ENCODE results near the gene CYP4F22. TPM values are rescaled to one million over a fixed set of nuclear protein-coding genes. Genes with fewer than 3 reads are reported as not detected.

CYP4F22 gene
- total RNA-seq, 2 experiments from 2014 or later = not detected

GRCh38 chr19:15562861-15563260, 54.5 kb downstream of the CYP4F22 start:
- Histone ChIP-seq H3K4me1 (ENCODE audit: insufficient read depth, low read length, poor library complexity, severe bottlenecking) (no peaks in the 10 kb centered on the region), H3K4me2 (ENCODE audit: low read length) (no peak overlapping the region), H3K36me3 (ENCODE audit: insufficient read depth, low read length) (no peaks in the 10 kb centered on the region), H3K9me3 (ENCODE audit: low read length) (no peaks in the 10 kb centered on the region), H3K79me2 (ENCODE audit: insufficient read depth, low read depth, low read length) (no peaks in the 10 kb centered on the region), H4K20me1 (ENCODE audit: insufficient read depth, low read length) (no peaks in the 10 kb centered on the region), H2AFZ (ENCODE audit: low read length) (no peak overlapping the region), H3K4me3 (ENCODE audit: low read depth, low read length, poor library complexity, severe bottlenecking) (no peak overlapping the region), H3K9me2 (ENCODE audit: insufficient read depth, low read length) (no peaks in the 10 kb centered on the region), H3K27ac (ENCODE audit: low read depth, low read length, poor library complexity, severe bottlenecking) (no peak overlapping the region)
- no peak for DNase-seq (ENCODE audit: low spot score)
- TF ChIP-seq, protein P1, sequence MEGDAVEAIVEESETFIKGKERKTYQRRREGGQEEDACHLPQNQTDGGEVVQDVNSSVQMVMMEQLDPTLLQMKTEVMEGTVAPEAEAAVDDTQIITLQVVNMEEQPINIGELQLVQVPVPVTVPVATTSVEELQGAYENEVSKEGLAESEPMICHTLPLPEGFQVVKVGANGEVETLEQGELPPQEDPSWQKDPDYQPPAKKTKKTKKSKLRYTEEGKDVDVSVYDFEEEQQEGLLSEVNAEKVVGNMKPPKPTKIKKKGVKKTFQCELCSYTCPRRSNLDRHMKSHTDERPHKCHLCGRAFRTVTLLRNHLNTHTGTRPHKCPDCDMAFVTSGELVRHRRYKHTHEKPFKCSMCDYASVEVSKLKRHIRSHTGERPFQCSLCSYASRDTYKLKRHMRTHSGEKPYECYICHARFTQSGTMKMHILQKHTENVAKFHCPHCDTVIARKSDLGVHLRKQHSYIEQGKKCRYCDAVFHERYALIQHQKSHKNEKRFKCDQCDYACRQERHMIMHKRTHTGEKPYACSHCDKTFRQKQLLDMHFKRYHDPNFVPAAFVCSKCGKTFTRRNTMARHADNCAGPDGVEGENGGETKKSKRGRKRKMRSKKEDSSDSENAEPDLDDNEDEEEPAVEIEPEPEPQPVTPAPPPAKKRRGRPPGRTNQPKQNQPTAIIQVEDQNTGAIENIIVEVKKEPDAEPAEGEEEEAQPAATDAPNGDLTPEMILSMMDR (conservative IDR thresholded peaks at IDR 0.05; ENCODE audit: low read length) = no peak
- TF ChIP-seq EZH2phosphoT487 (IDR thresholded peaks at IDR 0.05; ENCODE audit: borderline replicate concordance, low read depth, low read length) = no peak
- ChIA-PET POLR2A (no interaction called here), CTCF (ENCODE audit: unreplicated experiment) (no interaction called here)
- BruUV-seq (replicated peaks) = no TSS peak
- intact Hi-C loops (cut with micrococcal nuclease; ENCODE audit: unreplicated experiment) = no loop called here

DNA sequence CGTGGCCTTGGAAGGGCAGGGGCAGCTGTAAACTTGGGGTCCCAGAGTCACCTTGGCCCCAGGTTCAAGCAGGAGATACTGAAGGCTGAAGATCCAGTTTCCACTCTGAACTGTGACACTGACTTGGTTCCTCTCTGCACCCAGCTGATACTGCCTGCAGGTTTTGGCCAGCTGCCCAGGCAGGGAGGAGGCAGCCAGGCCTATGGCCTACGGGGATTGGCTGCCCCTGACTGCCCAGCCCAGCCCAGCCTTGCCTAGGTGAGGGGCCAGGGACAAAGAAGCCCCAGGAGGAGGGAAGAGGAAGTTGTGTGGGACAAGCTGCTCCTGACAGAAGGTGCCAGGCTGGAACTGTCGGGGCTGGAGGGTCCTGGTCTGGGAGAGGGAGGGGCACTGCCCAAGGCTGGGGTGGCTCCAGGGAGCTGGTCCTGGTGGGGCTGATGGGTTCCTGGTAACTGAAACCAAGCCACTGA, 55.0 kb downstream of the CYP4F22 start:
- Histone ChIP-seq H2AFZ (ENCODE audit: low read length) (no peak overlapping the region), H3K36me3 (ENCODE audit: insufficient read depth, low read length) (no peaks in the 10 kb centered on the region), H3K27ac (ENCODE audit: low read depth, low read length, poor library complexity, severe bottlenecking) (no peak overlapping the region), H3K4me2 (ENCODE audit: low read length) (no peak overlapping the region), H3K9me2 (ENCODE audit: insufficient read depth, low read length) (no peaks in the 10 kb centered on the region), H4K20me1 (ENCODE audit: insufficient read depth, low read length) (no peaks in the 10 kb centered on the region), H3K9me3 (ENCODE audit: low read length) (no peaks in the 10 kb centered on the region), H3K4me1 (ENCODE audit: insufficient read depth, low read length, poor library complexity, severe bottlenecking) (no peaks in the 10 kb centered on the region), H3K79me2 (ENCODE audit: insufficient read depth, low read depth, low read length) (no peaks in the 10 kb centered on the region), H3K4me3 (ENCODE audit: low read depth, low read length, poor library complexity, severe bottlenecking) (no peak overlapping the region)
- ChIA-PET CTCF (ENCODE audit: unreplicated experiment) (no interaction called here), POLR2A (no interaction called here)
- DNase-seq (ENCODE audit: low spot score) = no peak
- TF ChIP-seq, protein P1 (conservative IDR thresholded peaks at IDR 0.05; ENCODE audit: low read length) = no peak
- no peak for TF ChIP-seq EZH2phosphoT487 (IDR thresholded peaks at IDR 0.05; ENCODE audit: borderline replicate concordance, low read depth, low read length)
- intact Hi-C loops (cut with micrococcal nuclease; ENCODE audit: unreplicated experiment) = no loop called here
- no TSS peak for BruUV-seq (replicated peaks)

DNA sequence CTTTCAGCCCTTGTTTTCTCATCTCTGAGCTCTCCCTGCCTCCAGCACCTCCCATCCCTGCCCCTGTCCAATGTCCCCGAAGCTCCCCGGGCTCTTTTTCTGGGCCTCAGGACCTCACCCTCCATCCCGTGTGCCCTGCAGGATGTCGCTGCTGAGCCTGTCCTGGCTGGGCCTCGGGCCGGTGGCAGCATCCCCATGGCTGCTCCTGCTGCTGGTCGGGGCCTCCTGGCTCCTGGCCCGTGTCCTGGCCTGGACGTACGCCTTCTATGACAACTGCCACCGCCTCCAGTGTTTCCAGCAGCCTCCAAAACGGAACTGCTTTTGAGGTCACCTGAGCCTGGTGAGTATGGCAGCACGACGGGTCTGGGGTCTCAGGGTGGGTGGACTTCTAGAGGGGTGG, 55.6 kb downstream of the CYP4F22 start:
- ChIA-PET POLR2A (no interaction called here), CTCF (ENCODE audit: unreplicated experiment) (no interaction called here)
- TF ChIP-seq EZH2phosphoT487 (IDR thresholded peaks at IDR 0.05; ENCODE audit: borderline replicate concordance, low read depth, low read length) = no peak
- TF ChIP-seq, protein P1 (conservative IDR thresholded peaks at IDR 0.05; ENCODE audit: low read length) = no peak
- H3K4me2 ChIP-seq (ENCODE audit: low read length) = no peak overlapping the region
- intact Hi-C loops (cut with micrococcal nuclease; ENCODE audit: unreplicated experiment) = no loop called here
- no peaks in the 10 kb centered on the region for H3K9me2 ChIP-seq (ENCODE audit: insufficient read depth, low read length)
- no peak overlapping the region for H3K27ac ChIP-seq (ENCODE audit: low read depth, low read length, poor library complexity, severe bottlenecking)
- BruUV-seq (replicated peaks) = no TSS peak
- no peaks in the 10 kb centered on the region for H3K36me3 ChIP-seq (ENCODE audit: insufficient read depth, low read length)
- no peak overlapping the region for H3K4me3 ChIP-seq (ENCODE audit: low read depth, low read length, poor library complexity, severe bottlenecking)
- DNase-seq (ENCODE audit: low spot score) = no peak
- no peaks in the 10 kb centered on the region for H4K20me1 ChIP-seq (ENCODE audit: insufficient read depth, low read length)
- no peaks in the 10 kb centered on the region for H3K9me3 ChIP-seq (ENCODE audit: low read length)
- H2AFZ ChIP-seq (ENCODE audit: low read length) = no peak overlapping the region
- H3K79me2 ChIP-seq (ENCODE audit: insufficient read depth, low read depth, low read length) = no peaks in the 10 kb centered on the region
- no peaks in the 10 kb centered on the region for H3K4me1 ChIP-seq (ENCODE audit: insufficient read depth, low read length, poor library complexity, severe bottlenecking)
